Osteoblast (primary cell): Measurements from ENCODE around the gene GCAT. TPM values are rescaled to one million over a fixed set of nuclear protein-coding genes. Genes with fewer than 3 reads are reported as not detected.

Experiments used
- DNase-seq: peaks from one replicate; pipeline ENCODE4 v3.0.0; 2011; ENCODE audit warnings: low spot score, mixed read lengths; ENCODE audit not compliant: insufficient read length; ENCODE audit errors: missing footprints
- H2AFZ ChIP-seq: 2 replicates; pipeline ENCODE4 v1.6.0; 2011; ENCODE audit warnings: mild to moderate bottlenecking, low read length
- H3K27ac ChIP-seq: 2 replicates; pipeline ENCODE4 v1.5.1; 2011; ENCODE audit warnings: mild to moderate bottlenecking, low read depth, low read length, moderate library complexity
- H3K27me3 ChIP-seq: 2 replicates; pipeline ENCODE4 v1.6.0; 2012; ENCODE audit warnings: mild to moderate bottlenecking, control low read depth, inconsistent platforms, low read length, moderate library complexity; ENCODE audit not compliant: insufficient read depth
- H3K36me3 ChIP-seq: 2 replicates; pipeline ENCODE4 v1.5.1; 2011; ENCODE audit warnings: mild to moderate bottlenecking, low read length, control low read depth, moderate library complexity; ENCODE audit not compliant: insufficient read depth
- H3K4me1 ChIP-seq: 2 replicates; pipeline ENCODE4 v1.5.1; 2011; ENCODE audit warnings: mild to moderate bottlenecking, low read length, control low read depth, moderate library complexity; ENCODE audit not compliant: insufficient read depth
- H3K4me2 ChIP-seq: 2 replicates; pipeline ENCODE4 v1.6.0; 2011; ENCODE audit warnings: mild to moderate bottlenecking, low read length; ENCODE audit not compliant: insufficient read depth
- H3K4me3 ChIP-seq: fragments of 200-600 bp; sonication (generic); 3 replicates; pipeline ENCODE4 v1.5.1; 2012; ENCODE audit warnings: mild to moderate bottlenecking, low read length, inconsistent platforms; ENCODE audit not compliant: insufficient read depth
- H3K79me2 ChIP-seq: 2 replicates; pipeline ENCODE4 v1.6.0; 2012; ENCODE audit warnings: mild to moderate bottlenecking, low read length, control low read depth, inconsistent platforms; ENCODE audit not compliant: insufficient read depth
- H3K9me3 ChIP-seq: 2 replicates; pipeline ENCODE4 v1.5.1; 2011; ENCODE audit warnings: low read depth, low read length, control low read depth
- H4K20me1 ChIP-seq: 2 replicates; pipeline ENCODE4 v1.6.0; 2012; ENCODE audit warnings: mild to moderate bottlenecking, low read length, control low read depth; ENCODE audit not compliant: insufficient read depth
- CTCF ChIP-seq: IDR thresholded peaks from 2 replicates; pipeline ENCODE4 v1.5.1; 2011; ENCODE audit warnings: mild to moderate bottlenecking, low read depth, low read length, moderate library complexity; ENCODE audit errors: extremely low read depth
- total RNA-seq: library from RNA; depleted of rRNA; stranded (reverse); fragments of >200 nt; gene quantifications from 2 replicates; pipeline ENCODE4 v1.2.3, GENCODE V29; 2012

The GCAT gene
- total RNA-seq, 1 donor, result 26.8 TPM

GRCh38 chr22:37830093-37830842 is 22.5 kb downstream of the GCAT start:
- Histone ChIP-seq H3K79me2 (no peaks in the 10 kb centered on the region), H3K36me3 (peaks cover 46% of the 10 kb centered on the region), H3K27ac (no peak overlapping the region), H2AFZ (no peak overlapping the region), H3K4me1 (no peaks in the 10 kb centered on the region), H4K20me1 (no peaks in the 10 kb centered on the region), H3K4me3 (no peak overlapping the region), H3K9me3 (no peaks in the 10 kb centered on the region), H3K27me3 (no peaks in the 10 kb centered on the region), H3K4me2 (no peak overlapping the region)
- no peak for TF ChIP-seq CTCF
- DNase-seq, result peak; percentile 68

- no peaks in the 10 kb centered on the region for H3K27me3 ChIP-seq
- H3K9me3 ChIP-seq, result no peaks in the 10 kb centered on the region
- H3K4me2 ChIP-seq, result no peak overlapping the region
- no peak overlapping the region for H3K4me3 ChIP-seq
- H3K27ac ChIP-seq, result no peak overlapping the region
- peaks cover 50% of the 10 kb centered on the region for H3K36me3 ChIP-seq
- no peaks in the 10 kb centered on the region for H3K4me1 ChIP-seq
- DNase-seq, result peak; percentile 30
- no peaks in the 10 kb centered on the region for H3K79me2 ChIP-seq
- TF ChIP-seq CTCF, result no peak
- no peak overlapping the region for H2AFZ ChIP-seq
- H4K20me1 ChIP-seq, result no peaks in the 10 kb centered on the region
These were observed 23.7 kb downstream of the GCAT start for GRCh38 chr22:37831472-37831871.

- Histone ChIP-seq H2AFZ (no peak overlapping the region), H3K79me2 (no peaks in the 10 kb centered on the region), H3K4me2 (no peak overlapping the region), H3K4me1 (no peaks in the 10 kb centered on the region), H3K9me3 (no peaks in the 10 kb centered on the region), H3K36me3 (peaks cover 56% of the 10 kb centered on the region), H4K20me1 (no peaks in the 10 kb centered on the region), H3K27me3 (no peaks in the 10 kb centered on the region), H3K27ac (no peak overlapping the region), H3K4me3 (no peak overlapping the region)
- peak; percentile 26 for DNase-seq
- no peak for TF ChIP-seq CTCF
These were observed 24.5 kb downstream of the GCAT start for GRCh38 chr22:37832022-37832857.
